Prostate gland (tissue), 2 donors: Measurements from ENCODE around the gene FOXG1. TPM values are rescaled to one million over a fixed set of nuclear protein-coding genes. Genes with fewer than 3 reads are reported as not detected.

Source experiments
- DNase-seq: peaks from one replicate; pipeline ENCODE4 v3.0.0-alpha.2; 2019; ENCODE audit warnings: low spot score
- H3K27ac ChIP-seq, 2 donors: fragments of 200-600 bp; sonication (generic); 2 replicates each; pipeline ENCODE4 v1.5.1; 2017 to 2019
- H3K27me3 ChIP-seq: fragments of 200-600 bp; sonication (generic); replicated peaks from 2 replicates; pipeline ENCODE4 v1.5.1; 2019; ENCODE audit not compliant: insufficient read depth
- H3K36me3 ChIP-seq, 2 donors: fragments of 200-600 bp; sonication (generic); 1 replicate in 1 of 2; 2 replicates in 1 of 2; pipeline versions ENCODE4 v1.5.1 to v1.8.1; 2017 to 2019
- H3K4me1 ChIP-seq: fragments of 200-600 bp; sonication (generic); replicated peaks from 2 replicates; pipeline ENCODE4 v1.5.1; 2019
- H3K4me3 ChIP-seq, 2 donors: fragments of 200-600 bp; sonication (generic); 2 replicates each; pipeline ENCODE4 v1.5.1; 2017 to 2019
- H3K9me3 ChIP-seq: fragments of 200-600 bp; sonication (generic); 2 replicates; pipeline ENCODE4 v1.5.1; 2017
- POLR2A ChIP-seq: fragments of 450-650 bp; IDR thresholded peaks from one replicate; pipeline ENCODE4 v1.6.1; 2016; ENCODE audit warnings: antibody characterized with exemption, mild to moderate bottlenecking
- POLR2AphosphoS5 ChIP-seq: sonication (generic); formaldehyde crosslinking; IDR thresholded peaks from one replicate; pipeline ENCODE4 v1.6.1; 2017; ENCODE audit warnings: antibody characterized with exemption
- WGBS: methylation state at CpG from one replicate; pipeline ENCODE4 v1.1.5; 2018; 5-methylcytosine and 5-hydroxymethylcytosine counted together
- intact Hi-C: fragments of 100-400 bp; cut with DNase I; formaldehyde crosslinking; loops from one replicate; pipeline ENCODE4 v1.14.2; 2022
- total RNA-seq, 2 donors: library from RNA; depleted of rRNA; stranded (reverse); fragments of >200 nt; gene quantifications; one replicate each; pipeline ENCODE4 v1.1.0, GENCODE V29; 2016
- TF ChIP-seq, protein P1 (sequence below), 4 experiments: fragments of 200-600 bp in 2 of 4; fragments of 450-650 bp in 2 of 4; sonication (generic) in 2 of 4; IDR thresholded peaks; 1 replicate in 3 of 4; 2 replicates in 1 of 4; pipeline ENCODE4 v1.5.1; 2016 to 2019; ENCODE audit warnings: antibody characterized with exemption in 4 of 4, mild to moderate bottlenecking in 2 of 4, moderate library complexity in 2 of 4

FOXG1 gene
- total RNA-seq, 2 donors from 2014 or later: 1.6 TPM; not detected in 1

DNA sequence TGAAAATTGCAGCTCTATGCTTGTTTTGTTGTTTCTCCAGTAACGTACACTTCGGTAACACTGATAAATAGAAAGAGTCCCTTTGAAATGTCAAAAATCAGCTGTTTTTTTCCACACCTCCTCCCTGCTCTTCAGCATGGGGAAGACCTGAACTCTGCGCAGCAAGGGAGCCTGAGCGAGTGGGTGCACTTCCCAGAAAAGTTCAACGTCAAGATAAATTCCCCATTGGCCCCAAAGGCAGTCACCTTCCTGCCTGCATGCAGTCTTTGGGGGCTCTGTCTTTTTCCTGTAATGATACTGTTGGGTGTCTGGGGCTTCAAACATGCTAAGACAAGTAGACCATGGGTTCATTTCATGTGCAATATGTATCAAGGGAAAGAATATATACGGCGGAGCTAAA, 8.8 kb upstream of the FOXG1 start:
- Histone ChIP-seq H3K27me3 (peaks cover 40% of the 10 kb centered on the region), H3K27ac (no peak overlapping the region), H3K4me1 (no peaks in the 10 kb centered on the region), H3K4me3 (no peak overlapping the region), H3K9me3 (no peaks in the 10 kb centered on the region), H3K36me3 (no peaks in the 10 kb centered on the region)
- no peak for TF ChIP-seq POLR2A
- TF ChIP-seq, protein P1, sequence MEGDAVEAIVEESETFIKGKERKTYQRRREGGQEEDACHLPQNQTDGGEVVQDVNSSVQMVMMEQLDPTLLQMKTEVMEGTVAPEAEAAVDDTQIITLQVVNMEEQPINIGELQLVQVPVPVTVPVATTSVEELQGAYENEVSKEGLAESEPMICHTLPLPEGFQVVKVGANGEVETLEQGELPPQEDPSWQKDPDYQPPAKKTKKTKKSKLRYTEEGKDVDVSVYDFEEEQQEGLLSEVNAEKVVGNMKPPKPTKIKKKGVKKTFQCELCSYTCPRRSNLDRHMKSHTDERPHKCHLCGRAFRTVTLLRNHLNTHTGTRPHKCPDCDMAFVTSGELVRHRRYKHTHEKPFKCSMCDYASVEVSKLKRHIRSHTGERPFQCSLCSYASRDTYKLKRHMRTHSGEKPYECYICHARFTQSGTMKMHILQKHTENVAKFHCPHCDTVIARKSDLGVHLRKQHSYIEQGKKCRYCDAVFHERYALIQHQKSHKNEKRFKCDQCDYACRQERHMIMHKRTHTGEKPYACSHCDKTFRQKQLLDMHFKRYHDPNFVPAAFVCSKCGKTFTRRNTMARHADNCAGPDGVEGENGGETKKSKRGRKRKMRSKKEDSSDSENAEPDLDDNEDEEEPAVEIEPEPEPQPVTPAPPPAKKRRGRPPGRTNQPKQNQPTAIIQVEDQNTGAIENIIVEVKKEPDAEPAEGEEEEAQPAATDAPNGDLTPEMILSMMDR (IDR thresholded peaks at IDR 0.05): no peak
- no peak for TF ChIP-seq POLR2AphosphoS5
- WGBS: 14% methylated on average over 7 of the region's 7 CpGs
- DNase-seq: no peak
- intact Hi-C loops: loop anchor here (10.0 kb wide), 1 partner anchor 1457 kb away; no protein-coding TSS in a partner anchor

DNA sequence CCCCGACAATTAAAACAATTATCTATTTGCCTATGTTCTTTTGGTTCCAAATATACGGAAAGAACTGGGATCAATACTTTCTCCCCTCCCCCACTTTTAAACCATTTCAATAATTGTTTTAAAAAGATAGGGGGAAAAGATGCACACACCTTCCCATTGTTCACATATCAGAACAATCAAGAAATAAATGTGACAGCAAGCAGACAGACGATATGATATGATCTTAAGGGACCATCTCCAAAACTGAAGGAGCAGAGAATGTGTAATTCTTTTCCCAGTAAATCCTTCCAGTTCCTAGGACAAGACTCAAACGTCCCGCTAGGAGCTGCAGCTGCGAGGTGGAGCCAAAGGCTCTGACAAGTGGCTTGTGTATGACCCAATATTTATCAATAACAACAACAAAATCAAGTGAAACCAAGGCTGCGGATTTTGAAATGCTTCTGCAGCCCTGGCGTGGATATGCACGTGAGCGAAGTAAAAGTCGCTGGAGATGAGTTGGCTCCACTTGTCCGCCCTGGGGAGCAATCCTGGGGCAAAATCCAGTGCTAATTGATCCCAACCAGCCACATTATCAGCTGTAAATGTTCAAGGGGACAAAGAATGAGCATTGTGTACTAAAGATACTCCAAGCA, 8.2 kb upstream of the FOXG1 start:
- TF ChIP-seq POLR2AphosphoS5 (no peak), POLR2A (no peak)
- TF ChIP-seq, protein P1 (IDR thresholded peaks at IDR 0.05): no peak
- no peaks in the 10 kb centered on the region for H3K36me3 ChIP-seq
- H3K27me3 ChIP-seq: peaks cover 40% of the 10 kb centered on the region
- no peaks in the 10 kb centered on the region for H3K4me1 ChIP-seq
- H3K9me3 ChIP-seq: no peaks in the 10 kb centered on the region
- no peak overlapping the region for H3K4me3 ChIP-seq
- 7% methylated on average over 12 of the region's 12 CpGs for WGBS
- no peak overlapping the region for H3K27ac ChIP-seq
- intact Hi-C loops: loop anchor here (10.0 kb wide), 1 partner anchor 1456 kb away; no protein-coding TSS in a partner anchor
- no peak for DNase-seq

DNA sequence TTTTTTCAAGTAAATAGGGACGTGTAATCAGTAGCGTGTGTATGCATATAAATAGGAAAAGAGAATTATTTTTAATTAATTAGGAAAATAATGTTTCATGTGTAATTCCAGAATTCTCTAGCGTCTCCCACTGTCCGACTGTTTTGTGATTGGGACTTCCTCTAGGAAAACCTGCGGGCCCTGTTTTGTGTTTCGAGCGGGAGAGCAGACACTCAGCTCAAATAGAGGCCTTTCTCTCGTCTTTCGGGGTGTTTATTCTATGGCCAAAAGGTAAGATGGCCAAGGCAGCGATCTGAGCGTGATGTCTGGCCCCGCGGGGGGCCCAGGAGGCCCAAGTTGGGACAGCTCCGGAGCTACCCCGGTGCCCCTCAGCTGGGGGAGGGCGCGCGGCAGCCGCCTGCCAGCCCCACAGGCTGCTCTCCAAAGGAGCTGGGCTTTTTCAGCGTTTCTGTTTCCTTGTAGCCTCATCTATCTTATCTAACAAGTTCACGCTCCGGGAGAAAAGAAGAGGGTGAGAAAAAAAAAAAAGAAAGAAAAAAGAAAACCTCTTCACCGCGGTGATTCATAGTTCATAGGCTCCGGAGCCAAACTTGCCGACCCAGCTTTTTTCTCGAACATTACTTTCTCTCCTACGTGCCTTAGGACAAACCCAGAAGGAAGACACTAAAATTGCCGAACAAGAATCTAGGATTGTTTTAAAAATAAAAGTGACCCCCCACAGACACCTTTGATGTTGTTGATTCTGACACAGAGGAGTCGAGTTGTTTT, 7.5 kb upstream of the FOXG1 start:
- Histone ChIP-seq H3K27me3 (peaks cover 40% of the 10 kb centered on the region), H3K27ac (no peak overlapping the region), H3K4me1 (no peaks in the 10 kb centered on the region), H3K36me3 (no peaks in the 10 kb centered on the region), H3K4me3 (no peak overlapping the region), H3K9me3 (no peaks in the 10 kb centered on the region)
- intact Hi-C loops: loop anchor here (10.0 kb wide), 1 partner anchor 1456 kb away; no protein-coding TSS in a partner anchor
- no peak for TF ChIP-seq POLR2A
- TF ChIP-seq, protein P1 (IDR thresholded peaks at IDR 0.05): no peak
- TF ChIP-seq POLR2AphosphoS5: no peak
- no peak for DNase-seq
- WGBS: 5% methylated on average over 30 of the region's 30 CpGs

DNA sequence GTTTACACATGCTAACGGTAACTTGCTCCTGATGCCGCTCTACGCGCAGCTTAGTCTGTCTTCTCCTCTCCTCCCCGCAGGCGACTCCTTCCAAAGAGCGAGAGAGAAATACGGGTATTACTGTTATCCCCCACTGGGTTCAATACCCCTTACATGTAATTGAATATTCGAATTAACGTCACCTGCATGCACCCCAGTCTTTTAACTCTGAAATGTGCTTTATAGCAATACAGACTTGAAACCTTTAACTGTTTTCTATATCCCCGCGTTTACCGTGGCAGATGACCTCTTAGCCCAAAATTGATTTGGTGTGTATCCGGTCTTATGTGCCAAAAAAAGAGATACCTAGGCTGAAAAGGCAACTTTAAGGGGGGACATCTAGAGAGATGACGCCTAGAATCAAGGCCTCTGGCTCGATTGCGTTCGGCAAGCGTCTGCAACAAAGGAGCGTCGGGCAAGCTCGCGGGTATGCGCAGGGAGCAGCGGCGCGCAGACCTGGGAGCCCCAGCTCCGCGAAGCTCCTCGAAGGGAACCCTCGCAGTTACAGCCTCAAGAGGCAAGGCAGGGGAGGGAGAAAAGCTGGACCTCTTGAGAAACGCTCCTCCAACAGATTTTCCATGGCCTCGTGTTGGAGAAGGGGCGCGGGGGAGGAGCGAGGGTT, 6.8 kb upstream of the FOXG1 start:
- Histone ChIP-seq H3K4me1 (no peaks in the 10 kb centered on the region), H3K27me3 (peaks cover 40% of the 10 kb centered on the region), H3K4me3 (no peak overlapping the region), H3K9me3 (no peaks in the 10 kb centered on the region), H3K36me3 (no peaks in the 10 kb centered on the region), H3K27ac (no peak overlapping the region)
- DNase-seq: no peak
- intact Hi-C loops: loop anchor here (10.0 kb wide), 1 partner anchor 1455 kb away; no protein-coding TSS in a partner anchor
- TF ChIP-seq POLR2AphosphoS5: no peak
- TF ChIP-seq, protein P1 (IDR thresholded peaks at IDR 0.05): no peak
- TF ChIP-seq POLR2A: no peak
- WGBS: 4% methylated on average over 36 of the region's 36 CpGs
